Skin epidermis (tissue), 12 donors: ENCODE results near the gene MGP.

Source experiments
- H3K27ac ChIP-seq, 21 experiments: fragments of 200-600 bp; sonication (generic) in 11 of 21; one replicate each; pipeline ENCODE4 v1.5.0; 2020; ENCODE audit warnings: mild to moderate bottlenecking in 3 of 21, inconsistent platforms in 2 of 21, moderate library complexity in 2 of 21
- H3K4me3 ChIP-seq, 7 experiments: fragments of 200-600 bp; sonication (generic) in 2 of 7; one replicate each; pipeline ENCODE4 v1.5.0; 2020; ENCODE audit warnings: inconsistent platforms in 2 of 7, mild to moderate bottlenecking in 2 of 7, moderate library complexity in 1 of 7

The MGP gene

DNA sequence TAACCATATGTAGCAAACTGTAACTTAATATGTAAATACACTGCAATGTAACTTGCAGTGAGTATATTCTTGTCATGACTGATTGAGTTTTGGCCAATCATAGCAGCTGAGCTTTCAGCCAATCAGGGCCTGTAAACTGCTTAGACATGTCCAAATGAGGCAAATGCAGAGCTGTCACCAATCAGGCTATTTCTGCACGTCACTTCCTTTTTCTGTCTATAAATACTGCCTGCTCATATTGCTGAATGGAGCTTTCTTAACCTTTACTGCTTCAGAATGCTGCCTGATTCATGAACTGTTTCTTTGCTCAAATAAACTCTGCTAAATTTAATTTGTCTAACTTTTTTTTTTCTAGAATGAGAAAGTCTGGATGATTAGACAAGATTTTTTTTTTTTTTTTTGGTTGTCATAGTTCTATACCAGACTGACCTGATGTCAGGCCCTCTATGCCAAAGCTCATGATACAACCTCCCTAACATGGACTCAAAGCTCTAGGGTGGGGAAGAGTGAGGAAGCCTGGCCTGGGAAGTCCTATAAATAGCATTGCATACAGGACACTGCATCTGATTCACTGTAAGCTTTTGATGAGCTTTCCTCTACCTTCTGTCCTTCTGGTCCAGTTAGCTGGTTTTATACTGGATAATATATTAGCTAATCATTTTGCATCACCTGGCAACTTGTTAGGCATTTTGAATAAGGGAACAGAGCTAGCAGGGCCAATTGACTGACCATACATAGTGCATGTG, 12.0 kb downstream of the MGP start:
- H3K27ac ChIP-seq = no peak overlapping the region
- H3K4me3 ChIP-seq = no peak overlapping the region

DNA sequence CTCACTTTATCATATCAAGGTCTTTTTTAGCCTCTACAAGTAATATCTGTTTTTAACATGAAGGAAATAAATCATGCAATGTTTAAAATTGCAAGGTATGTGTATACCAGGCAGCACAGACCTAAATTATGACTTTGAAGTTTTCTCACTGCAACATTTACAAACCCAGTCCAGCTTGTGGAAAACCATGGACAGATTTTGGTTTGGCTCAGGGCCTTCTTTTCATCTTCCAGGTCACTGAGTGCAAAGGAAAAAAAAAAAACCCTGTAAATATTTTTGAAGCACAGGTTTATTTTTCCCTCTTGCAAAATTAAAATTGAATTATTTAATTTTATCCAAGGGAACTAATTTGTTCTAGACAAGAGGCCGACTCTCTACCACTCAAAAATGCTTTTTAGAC, 13.8 kb downstream of the MGP start:
- H3K4me3 ChIP-seq = no peak overlapping the region
- no peak overlapping the region for H3K27ac ChIP-seq

GRCh38 chr12:14871247-14871646, 14.4 kb downstream of the MGP start:
- Histone ChIP-seq H3K27ac (no peak overlapping the region), H3K4me3 (no peak overlapping the region)

DNA sequence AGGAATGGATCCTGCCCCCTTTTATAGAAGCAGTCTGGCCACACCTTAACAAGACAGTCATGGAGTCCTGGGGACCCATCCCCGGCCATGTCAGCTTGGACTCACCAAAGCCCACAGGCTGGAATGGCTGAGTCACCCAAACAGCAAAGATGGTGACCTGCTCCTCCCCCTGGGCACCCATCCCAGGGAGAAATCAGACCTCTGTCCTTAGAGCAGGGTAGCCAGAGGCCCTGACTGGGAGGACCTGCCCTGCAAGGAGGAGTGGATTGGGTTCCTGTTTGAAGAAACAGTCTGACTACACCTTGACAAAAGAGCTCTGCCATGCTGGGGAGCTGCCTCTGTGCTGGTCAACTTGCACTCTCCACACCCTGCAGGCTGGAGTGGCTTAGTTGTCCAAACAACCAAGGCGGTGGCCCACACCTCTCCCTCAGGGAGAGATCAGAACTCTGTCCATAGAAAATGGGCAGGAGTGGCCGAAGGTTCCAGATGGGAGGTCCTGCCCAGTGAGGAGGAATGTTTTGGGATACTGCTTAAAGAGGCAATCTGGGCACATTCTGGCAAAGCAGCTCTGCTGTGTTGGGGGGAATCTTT, 16.6 kb downstream of the MGP start:
- Histone ChIP-seq H3K27ac (no peak overlapping the region), H3K4me3 (no peak overlapping the region)

GRCh38 chr12:14860490-14860889, 25.2 kb downstream of the MGP start:
- Histone ChIP-seq H3K27ac (no peak overlapping the region), H3K4me3 (no peak overlapping the region)

DNA sequence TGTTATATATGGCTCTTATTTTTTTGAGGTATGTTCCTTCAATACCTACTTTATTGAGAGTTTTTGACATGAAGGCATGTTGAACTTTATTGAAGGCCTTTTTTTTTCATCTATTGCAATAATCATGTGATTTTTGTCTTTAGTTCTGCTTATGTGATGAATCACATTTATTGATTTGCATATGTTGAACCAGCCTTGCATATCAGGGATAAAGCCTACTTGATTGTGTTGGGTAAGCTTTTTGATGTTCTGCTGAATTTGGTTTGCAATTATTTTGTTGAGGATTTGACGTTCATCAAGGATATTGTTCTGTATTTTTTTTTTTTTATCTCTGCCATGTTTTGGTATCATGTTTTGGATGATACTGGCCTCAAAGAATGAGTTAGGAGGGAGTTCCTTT, 27.1 kb downstream of the MGP start:
- H3K27ac ChIP-seq = no peak overlapping the region
- no peak overlapping the region for H3K4me3 ChIP-seq

DNA sequence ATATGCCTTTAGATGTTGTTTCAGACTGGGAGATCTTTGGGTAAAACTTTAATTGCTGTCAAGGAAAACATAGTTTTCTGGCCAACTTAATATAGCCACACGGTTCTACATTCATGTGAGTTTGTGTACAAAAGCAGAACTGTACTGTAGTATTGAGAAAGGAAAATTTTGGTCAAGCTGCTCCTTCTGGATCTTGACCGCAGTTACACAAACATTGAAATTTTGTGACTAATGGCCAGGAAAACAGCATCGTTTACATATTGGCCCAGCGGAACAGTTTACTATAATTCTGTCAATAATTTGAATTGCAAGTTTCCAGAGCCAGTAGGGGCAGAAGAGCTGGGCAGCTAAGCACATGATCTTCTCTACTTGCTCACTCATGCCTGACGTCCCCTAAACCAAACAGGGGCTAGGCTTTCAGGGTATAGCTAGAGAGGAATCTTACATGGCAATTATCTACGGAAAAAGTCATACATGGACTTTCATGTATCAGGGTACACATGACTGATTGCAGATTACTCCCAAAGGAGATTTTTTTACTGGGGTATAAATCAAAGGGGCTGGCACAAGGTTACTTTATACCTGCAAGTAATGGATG, 31.0 kb downstream of the MGP start:
- Histone ChIP-seq H3K4me3 (no peak overlapping the region), H3K27ac (peak overlapping the region in 4 of 21 experiments; percentile 8 to 33 (median 14))

- Histone ChIP-seq H3K4me3 (no peak overlapping the region), H3K27ac (peak overlapping the region in 3 of 21 experiments; percentile 6 to 30 (median 12))
Measured at GRCh38 chr12:14853961-14854360, 31.7 kb downstream of the MGP start.

DNA sequence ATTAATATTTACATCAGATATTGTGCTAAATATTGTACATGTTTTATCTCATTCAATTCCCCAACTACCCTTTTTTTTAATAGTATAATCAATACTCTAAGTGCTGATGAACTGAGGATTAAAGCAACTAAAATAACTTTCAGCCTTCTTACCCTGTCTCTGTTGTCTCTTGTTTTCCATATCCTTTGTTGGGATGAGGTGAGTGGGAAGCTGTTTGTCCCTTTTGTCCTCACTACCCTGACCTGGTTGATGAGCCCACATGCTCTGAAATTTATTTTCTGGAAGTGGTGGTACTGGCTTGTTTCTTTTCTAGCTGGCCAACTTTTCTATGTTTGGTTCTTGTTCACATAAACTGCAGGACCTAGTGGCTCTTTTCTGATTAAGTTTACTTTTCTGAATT, 32.8 kb downstream of the MGP start:
- H3K27ac ChIP-seq = no peak overlapping the region
- H3K4me3 ChIP-seq = no peak overlapping the region

- Histone ChIP-seq H3K27ac (peak overlapping the region in 3 of 21 experiments; percentile 16 to 51 (median 29)), H3K4me3 (no peak overlapping the region)
Measured at GRCh38 chr12:14850929-14851663, 34.6 kb downstream of the MGP start.

- Histone ChIP-seq H3K4me3 (no peak overlapping the region), H3K27ac (peak overlapping the region in 4 of 21 experiments; percentile 15 to 47 (median 35))
Measured at GRCh38 chr12:14849661-14850060, 36.0 kb downstream of the MGP start.

DNA sequence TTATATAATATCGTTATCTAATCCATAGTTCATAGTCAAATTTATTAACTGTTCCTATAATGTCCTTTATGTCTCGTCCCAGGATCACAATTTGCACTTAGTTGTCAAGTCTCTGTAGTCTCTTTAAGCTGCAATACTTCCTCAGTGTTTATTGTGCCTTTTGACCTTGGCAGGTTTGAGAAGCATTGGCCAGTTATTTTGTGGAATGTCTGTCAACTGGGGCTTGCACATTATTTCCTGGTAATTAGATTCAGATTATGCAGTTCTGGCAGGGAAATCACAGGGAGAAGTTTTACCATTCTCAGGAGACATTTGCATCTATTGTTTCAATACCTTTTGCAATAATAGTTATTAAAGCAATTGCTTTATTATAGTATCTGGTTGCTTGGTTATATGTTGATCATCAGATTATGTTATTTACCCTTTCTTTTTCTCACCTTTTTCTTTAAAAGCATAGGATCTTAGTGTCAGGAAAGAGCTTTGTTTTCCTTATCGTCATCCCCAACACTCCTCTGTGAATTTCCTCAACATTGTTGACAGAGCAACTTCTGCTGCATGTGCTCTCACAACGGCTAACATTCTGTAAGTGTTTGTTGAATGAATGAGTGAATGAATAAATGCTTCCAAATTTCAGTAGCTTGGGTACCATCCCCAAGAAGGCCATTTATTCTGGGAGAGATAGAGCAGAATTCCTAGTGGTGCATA, 38.6 kb downstream of the MGP start:
- peak overlapping the region in 2 of 21 experiments; percentile 21 to 42 for H3K27ac ChIP-seq
- no peak overlapping the region for H3K4me3 ChIP-seq

- Histone ChIP-seq H3K27ac (peak overlapping the region in 3 of 21 experiments; percentile 2 to 42 (median 35)), H3K4me3 (no peak overlapping the region)
Measured at GRCh38 chr12:14846042-14846587, 39.5 kb downstream of the MGP start.

GRCh38 chr12:14845350-14845750, 40.3 kb downstream of the MGP start:
- Histone ChIP-seq H3K27ac (peak overlapping the region in 2 of 21 experiments; percentile 9 to 14), H3K4me3 (no peak overlapping the region)

GRCh38 chr12:14844401-14844800, 41.3 kb downstream of the MGP start:
- Histone ChIP-seq H3K27ac (no peak overlapping the region), H3K4me3 (no peak overlapping the region)

DNA sequence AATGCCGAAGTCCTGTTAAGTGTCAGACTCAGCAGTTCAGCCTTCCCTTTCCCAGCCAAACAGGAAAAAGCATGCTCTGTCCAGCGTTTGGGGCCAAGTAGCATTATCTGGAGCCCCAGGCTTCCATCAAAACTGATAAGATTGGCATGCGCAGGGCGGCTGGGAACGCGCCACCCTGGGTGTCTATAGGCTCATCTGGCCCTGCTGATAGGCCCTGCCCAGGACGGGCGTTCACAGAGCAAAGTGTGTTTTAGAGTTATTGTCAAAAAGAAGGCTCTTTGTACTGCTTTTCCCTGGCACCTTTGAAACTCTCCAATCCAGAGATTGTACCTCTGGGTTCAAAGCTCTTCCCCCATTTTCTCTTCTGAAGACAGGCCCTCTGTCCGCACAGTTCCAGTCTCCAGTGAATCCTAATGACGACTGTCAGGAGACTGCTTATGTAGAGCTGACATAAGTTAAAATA, 42.2 kb downstream of the MGP start, which contains the start of gene ART4:
ART4 (minus strand) TSS at position 102 of the 463 bp plus-strand sequence. CDS start 413 bp downstream, outside the sequence.
- H3K4me3 ChIP-seq = no peak within 1 kb of the TSS

DNA sequence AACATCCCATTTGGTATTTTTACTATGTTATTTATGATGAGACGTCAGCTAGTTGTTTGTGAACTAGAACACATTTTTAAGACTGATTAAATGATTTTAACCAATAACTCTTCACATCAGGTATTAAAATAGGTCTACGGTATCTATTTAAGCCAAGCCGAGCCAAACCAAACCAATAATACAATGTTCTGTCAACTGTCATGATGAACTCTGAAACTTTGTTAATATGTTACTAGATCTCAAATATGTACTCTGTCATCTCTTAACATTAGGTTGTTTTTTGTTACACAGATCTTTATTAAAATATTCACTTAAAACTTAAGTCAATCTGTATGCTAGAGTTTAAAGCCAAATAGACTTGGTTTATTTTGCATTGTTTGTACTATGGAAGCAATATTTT, 43.3 kb downstream of the MGP start:
- H3K27ac ChIP-seq = peak overlapping the region in 5 of 21 experiments; percentile 11 to 53 (median 33)
- no peak overlapping the region for H3K4me3 ChIP-seq

More for the DNA sequence above, 42.2 kb downstream of the MGP start, which contains the start of gene ART4:
- peak within 1 kb of the TSS in 6 of 21 experiments; percentile 11 to 53 (median 34) for H3K27ac ChIP-seq

DNA sequence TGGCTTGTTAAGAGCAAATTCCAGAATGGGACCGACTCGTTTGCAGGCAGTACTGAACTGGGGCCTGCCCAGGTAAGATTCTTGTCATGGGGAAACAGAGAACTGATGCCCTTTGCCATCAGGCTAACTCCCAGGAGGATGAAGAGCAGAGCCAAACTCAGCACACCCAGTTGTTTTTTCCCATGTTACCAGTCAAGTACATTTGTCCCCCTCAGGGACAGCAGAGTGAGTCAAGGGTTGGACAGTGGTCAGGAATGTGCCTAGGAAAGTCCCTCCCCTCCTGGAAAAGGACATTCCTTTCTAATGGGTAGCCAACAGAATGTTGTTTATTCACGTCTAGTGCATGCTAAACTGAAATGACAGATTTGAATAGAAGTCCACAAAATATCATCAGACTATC, 43.9 kb downstream of the MGP start:
- no peak overlapping the region for H3K4me3 ChIP-seq

GRCh38 chr12:14840616-14841015, 45.0 kb downstream of the MGP start:
- Histone ChIP-seq H3K4me3 (no peak overlapping the region), H3K27ac (no peak overlapping the region)

More for the DNA sequence above, 43.9 kb downstream of the MGP start:
- H3K27ac ChIP-seq = peak overlapping the region in 4 of 21 experiments; percentile 28 to 53 (median 44)
